SK-N-MC (cell line): ENCODE data around the gene LY86.

Experiments used
- DNase-seq: peaks from one replicate; pipeline ENCODE4 v3.0.0-alpha.2; 2011; ENCODE audit warnings: low read depth, low spot score
- H3K27ac ChIP-seq: fragments of 200-600 bp; sonication (generic); 2 replicates; pipeline ENCODE4 v1.5.1; 2016; ENCODE audit warnings: mixed run types
- H3K36me3 ChIP-seq: fragments of 200-600 bp; sonication (generic); 2 replicates; pipeline ENCODE4 v1.6.1; 2017; ENCODE audit warnings: antibody characterized with exemption, low read length, mixed read lengths; ENCODE audit not compliant: insufficient read depth
- H3K4me3 ChIP-seq: fragments of 200-600 bp; sonication (generic); 2 replicates; pipeline ENCODE4 v1.5.1; 2016
- H3K9ac ChIP-seq: fragments of 200-600 bp; sonication (generic); 2 replicates; pipeline ENCODE4 v1.8.0; 2017; ENCODE audit warnings: mixed run types, mixed read lengths; ENCODE audit not compliant: insufficient read length
- H3K9me3 ChIP-seq: fragments of 200-600 bp; sonication (generic); 2 replicates; pipeline ENCODE4 v1.6.1; 2017; ENCODE audit warnings: low read depth, mild to moderate bottlenecking, antibody characterized with exemption, low read length, moderate library complexity, mixed read lengths
- EZH2 ChIP-seq: fragments of 200-600 bp; sonication (generic); IDR thresholded peaks from one replicate; pipeline ENCODE4 v1.6.1; 2017; ENCODE audit warnings: antibody characterized with exemption
- FOXP2 ChIP-seq: optimal IDR thresholded peaks from 2 replicates; pipeline ENCODE3; 2011; ENCODE audit warnings: mild to moderate bottlenecking, moderate library complexity; ENCODE audit not compliant: insufficient read depth; ENCODE audit errors: extremely low read length, control extremely low read depth
- POLR2AphosphoS5 ChIP-seq: IDR thresholded peaks from 2 replicates; pipeline ENCODE4 v1.6.1; 2012; ENCODE audit warnings: mild to moderate bottlenecking, low read depth, low read length, borderline replicate concordance

The LY86 gene

GRCh38 chr6:6631534-6632276 lies 43.2 kb downstream of the LY86 start:
- H3K9ac ChIP-seq = no peak overlapping the region
- no peaks in the 10 kb centered on the region for H3K9me3 ChIP-seq
- TF ChIP-seq EZH2 = no peak
- TF ChIP-seq POLR2AphosphoS5 = no peak
- TF ChIP-seq FOXP2 = no peak
- H3K27ac ChIP-seq = no peak overlapping the region
- DNase-seq = no peak
- H3K4me3 ChIP-seq = no peak overlapping the region
- no peaks in the 10 kb centered on the region for H3K36me3 ChIP-seq

DNA sequence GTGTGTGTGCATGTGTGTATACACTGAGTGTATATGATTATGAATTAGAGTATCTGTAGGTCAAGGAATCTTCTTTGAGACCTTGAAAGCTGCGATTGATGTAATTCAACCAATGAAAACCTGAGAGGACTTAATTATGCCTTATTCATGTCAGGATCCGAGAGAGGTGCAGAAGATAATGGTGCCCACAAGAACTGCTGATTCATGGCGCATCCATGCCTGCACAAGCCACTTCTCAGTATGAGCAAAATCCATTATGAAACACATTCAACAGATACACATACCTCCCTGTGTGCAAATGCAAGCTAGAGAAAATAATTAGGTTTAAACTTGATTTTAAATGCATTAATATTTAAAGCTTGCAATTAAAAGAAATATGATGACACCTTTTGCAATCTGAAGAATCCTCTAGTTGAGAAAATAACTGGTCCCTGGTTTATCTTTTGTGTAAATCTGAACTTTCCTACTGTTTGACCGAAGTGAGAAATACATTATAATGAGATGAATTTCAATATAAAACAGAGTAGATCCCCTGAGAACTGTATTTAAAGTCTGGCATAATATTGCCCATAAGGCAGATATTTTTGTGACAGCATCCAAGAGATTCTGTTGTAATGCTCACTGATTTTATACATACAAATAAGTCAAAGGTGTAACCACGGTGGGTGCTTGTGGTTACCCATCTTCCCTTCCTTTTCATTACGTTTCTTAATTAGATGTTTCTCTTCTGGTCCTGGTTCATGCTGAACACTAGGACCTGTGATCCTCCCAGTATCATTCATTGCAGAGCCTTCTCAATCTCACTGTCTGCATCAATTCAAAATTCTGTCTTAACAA lies 45.6 kb downstream of the LY86 start:
- Histone ChIP-seq H3K27ac (peak overlapping the region; percentile 52), H3K36me3 (no peaks in the 10 kb centered on the region), H3K9ac (no peak overlapping the region), H3K4me3 (no peak overlapping the region), H3K9me3 (no peaks in the 10 kb centered on the region)
- no peak for DNase-seq
- no peak for TF ChIP-seq POLR2AphosphoS5
- no peak for TF ChIP-seq EZH2
- no peak for TF ChIP-seq FOXP2

DNA sequence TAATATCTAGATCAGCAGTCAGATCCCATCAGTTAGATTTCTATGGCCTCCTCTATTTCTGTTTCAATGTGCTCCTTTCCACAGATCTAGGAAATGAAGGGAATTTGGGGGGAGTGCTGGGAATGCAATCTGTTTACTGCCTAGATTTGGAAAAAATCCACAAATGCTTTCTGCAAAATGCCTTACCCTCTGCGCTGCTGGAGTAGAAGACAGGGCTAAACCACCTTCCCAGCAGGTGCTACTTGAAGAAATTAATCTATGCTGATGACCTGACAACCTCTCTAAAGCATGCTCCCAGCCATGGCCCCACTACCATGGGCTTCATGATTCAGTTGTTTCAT lies 46.2 kb downstream of the LY86 start:
- Histone ChIP-seq H3K27ac (no peak overlapping the region), H3K9me3 (no peaks in the 10 kb centered on the region), H3K4me3 (no peak overlapping the region), H3K36me3 (no peaks in the 10 kb centered on the region), H3K9ac (no peak overlapping the region)
- TF ChIP-seq POLR2AphosphoS5 (no peak), FOXP2 (no peak), EZH2 (no peak)
- DNase-seq = no peak

DNA sequence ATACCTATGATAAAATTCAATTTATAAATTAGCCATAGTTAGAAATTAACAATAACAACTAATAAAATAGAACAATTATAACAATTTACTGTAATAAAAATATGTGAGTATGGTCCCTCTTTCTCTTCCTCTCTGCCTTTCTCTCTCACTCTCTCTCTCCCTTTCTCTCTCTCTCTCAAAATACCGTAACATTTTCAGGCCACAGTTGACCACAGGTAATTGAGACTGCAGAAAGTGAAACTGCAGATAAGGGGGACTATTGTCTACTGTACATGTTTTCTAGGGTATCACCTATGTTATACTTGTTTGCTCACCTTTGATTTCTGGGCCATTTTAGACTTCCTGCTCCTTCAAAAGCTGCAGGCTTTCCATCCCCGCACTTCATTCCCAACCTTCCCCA lies 46.8 kb downstream of the LY86 start:
- H3K4me3 ChIP-seq = no peak overlapping the region
- no peak overlapping the region for H3K9ac ChIP-seq
- no peak overlapping the region for H3K27ac ChIP-seq
- no peak for DNase-seq
- H3K36me3 ChIP-seq = no peaks in the 10 kb centered on the region
- H3K9me3 ChIP-seq = no peaks in the 10 kb centered on the region
- TF ChIP-seq EZH2 (no peak), POLR2AphosphoS5 (no peak), FOXP2 (no peak)

- no peaks in the 10 kb centered on the region for H3K36me3 ChIP-seq
- TF ChIP-seq POLR2AphosphoS5 (no peak), EZH2 (no peak), FOXP2 (no peak)
- H3K9ac ChIP-seq = no peak overlapping the region
- H3K4me3 ChIP-seq = no peak overlapping the region
- no peak for DNase-seq
- H3K9me3 ChIP-seq = no peaks in the 10 kb centered on the region
- no peak overlapping the region for H3K27ac ChIP-seq
Measured at GRCh38 chr6:6635869-6636268, 47.3 kb downstream of the LY86 start.

DNA sequence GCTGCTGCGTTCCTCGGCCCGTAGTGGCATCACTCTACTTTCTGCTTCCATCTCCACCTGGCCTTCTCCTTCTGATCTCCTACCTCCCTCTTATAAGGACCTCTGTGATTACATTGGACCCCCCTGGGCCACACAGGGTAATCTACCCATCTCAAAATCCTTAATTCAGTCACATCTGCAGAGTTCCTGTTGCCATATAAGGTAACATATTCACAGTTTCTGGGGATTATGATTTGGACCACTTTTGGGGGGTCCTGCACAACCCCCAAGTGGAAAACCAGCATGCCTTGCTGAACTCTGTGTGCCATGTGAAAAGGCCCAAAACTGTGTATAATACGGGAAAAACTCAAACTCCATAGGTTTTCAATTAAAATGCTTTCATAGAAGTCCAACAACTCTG lies 51.1 kb downstream of the LY86 start:
- DNase-seq = no peak
- H3K27ac ChIP-seq = no peak overlapping the region
- TF ChIP-seq EZH2 (no peak), POLR2AphosphoS5 (no peak), FOXP2 (no peak)
- no peak overlapping the region for H3K4me3 ChIP-seq
- H3K9ac ChIP-seq = no peak overlapping the region
- no peaks in the 10 kb centered on the region for H3K9me3 ChIP-seq
- no peaks in the 10 kb centered on the region for H3K36me3 ChIP-seq

GRCh38 chr6:6640926-6641325 lies 52.4 kb downstream of the LY86 start:
- Histone ChIP-seq H3K9ac (no peak overlapping the region), H3K9me3 (no peaks in the 10 kb centered on the region), H3K27ac (no peak overlapping the region), H3K36me3 (no peaks in the 10 kb centered on the region), H3K4me3 (no peak overlapping the region)
- TF ChIP-seq EZH2 (no peak), POLR2AphosphoS5 (no peak), FOXP2 (no peak)
- no peak for DNase-seq

DNA sequence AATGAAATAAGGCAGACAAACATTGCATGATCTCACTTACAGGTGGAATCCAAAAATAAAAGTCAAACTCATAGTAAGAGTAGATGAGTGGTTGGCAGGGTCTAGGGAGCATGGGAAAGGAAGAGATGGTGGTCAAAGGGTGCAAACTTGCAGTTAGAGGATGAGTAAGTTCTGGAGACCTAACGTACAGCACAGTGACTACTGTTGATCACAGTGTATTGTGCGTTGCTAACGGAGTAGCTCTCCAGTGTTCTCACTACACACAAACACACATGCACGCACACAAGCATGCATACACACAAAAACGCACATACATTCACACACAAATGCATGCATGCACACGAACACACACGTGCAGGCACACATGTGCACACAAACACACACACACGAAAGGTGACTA lies 54.9 kb downstream of the LY86 start:
- Histone ChIP-seq H3K36me3 (no peaks in the 10 kb centered on the region), H3K4me3 (no peak overlapping the region), H3K9me3 (no peaks in the 10 kb centered on the region), H3K9ac (no peak overlapping the region), H3K27ac (no peak overlapping the region)
- no peak for DNase-seq
- TF ChIP-seq FOXP2 (no peak), EZH2 (no peak), POLR2AphosphoS5 (no peak)
